Lower lobe of right lung (tissue), 2 donors: Measurements from ENCODE around the gene CUX1. TPM values are rescaled to one million over a fixed set of nuclear protein-coding genes. Genes with fewer than 3 reads are reported as not detected.
A peak's percentile ranks its signal among the peaks of the same experiment; 100 is the strongest.

ENCODE experiments used
- ATAC-seq, 2 donors: fragments of 200-7000 bp; cut with Tn5 transposase; one replicate each; pipeline ENCODE4 v1.9.1; 2020 to 2022; ENCODE audit warnings: mild to moderate bottlenecking in 2 of 2, moderate library complexity in 2 of 2
- DNase-seq: peaks from one replicate; pipeline ENCODE4 v3.0.0-alpha.2; 2020
- H3K27ac ChIP-seq: fragments of 200-600 bp; one replicate; pipeline ENCODE4 v1.8.0; 2022
- H3K27me3 ChIP-seq: fragments of 200-600 bp; one replicate; pipeline ENCODE4 v1.8.0; 2022; ENCODE audit warnings: low read depth
- H3K36me3 ChIP-seq: fragments of 200-600 bp; one replicate; pipeline ENCODE4 v1.8.0; 2022; ENCODE audit warnings: mild to moderate bottlenecking
- H3K4me1 ChIP-seq: fragments of 200-600 bp; one replicate; pipeline ENCODE4 v1.8.0; 2022
- H3K4me3 ChIP-seq: fragments of 200-600 bp; one replicate; pipeline ENCODE4 v1.8.0; 2022; ENCODE audit warnings: mild to moderate bottlenecking
- H3K9me3 ChIP-seq: fragments of 200-600 bp; one replicate; pipeline ENCODE4 v1.8.0; 2022
- CTCF ChIP-seq: fragments of 200-600 bp; IDR thresholded peaks from one replicate; pipeline ENCODE4 v1.8.0; 2022; ENCODE audit warnings: antibody characterized with exemption, mild to moderate bottlenecking
- intact Hi-C: fragments of 100-400 bp; cut with DNase I; formaldehyde crosslinking; loops from one replicate; pipeline ENCODE4 v1.11.0; 2022
- total RNA-seq: library from RNA; stranded (reverse); fragmentation: NEBNext Ultra II Directional; extraction: Animal tissue kit (Norgen Biotek cat#: 25700); gene quantifications from one replicate; pipeline ENCODE4 v1.2.1, GENCODE V29; 2021
- donor health status: DM: no; HTN: yes; CAD: no; lungs with severe emphysema.

The CUX1 gene
- total RNA-seq, 1 donor from 2014 or later = 118 TPM

GRCh38 chr7:101941481-101942383 is 124.3 kb downstream of the CUX1 start:
- ATAC-seq (peak; percentile 66 to 82), DNase-seq (no peak)
- intact Hi-C loops = no loop called here
- Histone ChIP-seq H3K36me3 (no peaks in the 10 kb centered on the region), H3K4me1 (peaks cover 26% of the 10 kb centered on the region), H3K27me3 (no peaks in the 10 kb centered on the region), H3K27ac (peak overlapping the region; percentile 58), H3K9me3 (no peaks in the 10 kb centered on the region), H3K4me3 (no peak overlapping the region)
- TF ChIP-seq CTCF = no peak

GRCh38 chr7:101942603-101943210 is 125.3 kb downstream of the CUX1 start:
- H3K4me1 ChIP-seq = peaks cover 24% of the 10 kb centered on the region
- no peak overlapping the region for H3K4me3 ChIP-seq
- H3K9me3 ChIP-seq = no peaks in the 10 kb centered on the region
- no peaks in the 10 kb centered on the region for H3K27me3 ChIP-seq
- DNase-seq (no peak), ATAC-seq (no peak)
- intact Hi-C loops = no loop called here
- H3K27ac ChIP-seq = peak overlapping the region; percentile 58
- TF ChIP-seq CTCF = no peak
- no peaks in the 10 kb centered on the region for H3K36me3 ChIP-seq

- DNase-seq (no peak), ATAC-seq (no peak)
- H3K9me3 ChIP-seq = no peaks in the 10 kb centered on the region
- TF ChIP-seq CTCF = no peak
- H3K4me1 ChIP-seq = peaks cover 30% of the 10 kb centered on the region
- no peaks in the 10 kb centered on the region for H3K36me3 ChIP-seq
- intact Hi-C loops = no loop called here
- no peaks in the 10 kb centered on the region for H3K27me3 ChIP-seq
- no peak overlapping the region for H3K4me3 ChIP-seq
- H3K27ac ChIP-seq = no peak overlapping the region
Observed at GRCh38 chr7:101943306-101943705, 125.9 kb downstream of the CUX1 start.

GRCh38 chr7:101943889-101944600 is 126.6 kb downstream of the CUX1 start:
- no peaks in the 10 kb centered on the region for H3K27me3 ChIP-seq
- intact Hi-C loops = no loop called here
- TF ChIP-seq CTCF = no peak
- no peaks in the 10 kb centered on the region for H3K9me3 ChIP-seq
- no peak overlapping the region for H3K4me3 ChIP-seq
- peaks cover 32% of the 10 kb centered on the region for H3K4me1 ChIP-seq
- DNase-seq (no peak), ATAC-seq (no peak)
- no peaks in the 10 kb centered on the region for H3K36me3 ChIP-seq
- no peak overlapping the region for H3K27ac ChIP-seq

GRCh38 chr7:101944611-101945010 is 127.2 kb downstream of the CUX1 start:
- H3K27me3 ChIP-seq = no peaks in the 10 kb centered on the region
- TF ChIP-seq CTCF = no peak
- no peak overlapping the region for H3K27ac ChIP-seq
- DNase-seq = no peak
- no peak for ATAC-seq
- H3K36me3 ChIP-seq = no peaks in the 10 kb centered on the region
- no peak overlapping the region for H3K4me3 ChIP-seq
- H3K9me3 ChIP-seq = no peaks in the 10 kb centered on the region
- intact Hi-C loops = no loop called here
- peaks cover 32% of the 10 kb centered on the region for H3K4me1 ChIP-seq
